HG03520 (cell line): ENCODE data around the gene C16orf95.
"Not testable (repeated sequence)": the region's sequence is repeated elsewhere in the genome, so short reads cannot be mapped to it uniquely, and the experiment has no call there.

ENCODE experiments used
- ATAC-seq: cut with Tn5 transposase; IDR thresholded peaks from one replicate; pipeline ENCODE4 v1.9.1; 2021; ENCODE audit warnings: mild to moderate bottlenecking, moderate library complexity; ENCODE audit not compliant: unreplicated experiment

Gene C16orf95

GRCh38 chr16:87316923-87317749, at the start of gene C16orf95:
TSS of gene C16orf95 (minus strand) at chr16:87317392. CDS start at chr16:87317242, 150 bp downstream.
- peak; percentile 86 for ATAC-seq

- ATAC-seq: no peak
Observed at GRCh38 chr16:87366930-87367329, 49.7 kb upstream of the C16orf95 start.

GRCh38 chr16:87366288-87366687, 49.1 kb upstream of the C16orf95 start:
- ATAC-seq: no peak

GRCh38 chr16:87365021-87365713, 48.0 kb upstream of the C16orf95 start:
- no peak for ATAC-seq

GRCh38 chr16:87363771-87364455, 46.7 kb upstream of the C16orf95 start:
- ATAC-seq: no peak

- not testable (repeated sequence) for ATAC-seq
Observed at GRCh38 chr16:87362828-87363559, 45.8 kb upstream of the C16orf95 start.

- no peak for ATAC-seq
Observed at GRCh38 chr16:87361916-87362619, 44.9 kb upstream of the C16orf95 start.

- ATAC-seq: no peak
Observed at GRCh38 chr16:87360862-87361610, 43.8 kb upstream of the C16orf95 start.

GRCh38 chr16:87359121-87359520, 41.9 kb upstream of the C16orf95 start:
- no peak for ATAC-seq

GRCh38 chr16:87358696-87359095, 41.5 kb upstream of the C16orf95 start:
- ATAC-seq: no peak

- no peak for ATAC-seq
Observed at GRCh38 chr16:87358250-87358649, 41.1 kb upstream of the C16orf95 start.

GRCh38 chr16:87356491-87356853, 39.3 kb upstream of the C16orf95 start:
- no peak for ATAC-seq

GRCh38 chr16:87353613-87354012, 36.4 kb upstream of the C16orf95 start:
- no peak for ATAC-seq

- ATAC-seq: no peak
Observed at GRCh38 chr16:87352818-87353217, 35.6 kb upstream of the C16orf95 start.

- no peak for ATAC-seq
Observed at GRCh38 chr16:87351320-87351698, 34.1 kb upstream of the C16orf95 start.

GRCh38 chr16:87350681-87351319, 33.6 kb upstream of the C16orf95 start:
- no peak for ATAC-seq

- ATAC-seq: no peak
Observed at GRCh38 chr16:87350031-87350430, 32.8 kb upstream of the C16orf95 start.

GRCh38 chr16:87348616-87349157, 31.5 kb upstream of the C16orf95 start:
- ATAC-seq: no peak
